ENCODE measurements around the gene INPP4B. TPM values are rescaled to one million over a fixed set of nuclear protein-coding genes. Genes with fewer than 3 reads are reported as not detected.

Gene INPP4B
- total RNA-seq, 1 experiment from 2014 or later, result 0.07 TPM

- no peak overlapping the region for H2BK5ac ChIP-seq (ENCODE audit: insufficient read length, low read length)
- H2BK15ac ChIP-seq (ENCODE audit: low read depth, low read length), result no peak overlapping the region
- H2BK12ac ChIP-seq (ENCODE audit: insufficient read length, low read depth, low read length), result no peak overlapping the region
- H4K91ac ChIP-seq (ENCODE audit: insufficient read length, low read depth, low read length), result no peak overlapping the region
- no peaks in the 10 kb centered on the region for H3K23me2 ChIP-seq (ENCODE audit: insufficient read length, low read depth, low read length, poor library complexity, severe bottlenecking)
- TF ChIP-seq, protein P1, sequence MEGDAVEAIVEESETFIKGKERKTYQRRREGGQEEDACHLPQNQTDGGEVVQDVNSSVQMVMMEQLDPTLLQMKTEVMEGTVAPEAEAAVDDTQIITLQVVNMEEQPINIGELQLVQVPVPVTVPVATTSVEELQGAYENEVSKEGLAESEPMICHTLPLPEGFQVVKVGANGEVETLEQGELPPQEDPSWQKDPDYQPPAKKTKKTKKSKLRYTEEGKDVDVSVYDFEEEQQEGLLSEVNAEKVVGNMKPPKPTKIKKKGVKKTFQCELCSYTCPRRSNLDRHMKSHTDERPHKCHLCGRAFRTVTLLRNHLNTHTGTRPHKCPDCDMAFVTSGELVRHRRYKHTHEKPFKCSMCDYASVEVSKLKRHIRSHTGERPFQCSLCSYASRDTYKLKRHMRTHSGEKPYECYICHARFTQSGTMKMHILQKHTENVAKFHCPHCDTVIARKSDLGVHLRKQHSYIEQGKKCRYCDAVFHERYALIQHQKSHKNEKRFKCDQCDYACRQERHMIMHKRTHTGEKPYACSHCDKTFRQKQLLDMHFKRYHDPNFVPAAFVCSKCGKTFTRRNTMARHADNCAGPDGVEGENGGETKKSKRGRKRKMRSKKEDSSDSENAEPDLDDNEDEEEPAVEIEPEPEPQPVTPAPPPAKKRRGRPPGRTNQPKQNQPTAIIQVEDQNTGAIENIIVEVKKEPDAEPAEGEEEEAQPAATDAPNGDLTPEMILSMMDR (conservative IDR thresholded peaks at IDR 0.05), result no peak
- no peak overlapping the region for H3K4ac ChIP-seq (ENCODE audit: low read depth, low read length)
- no peak overlapping the region for H3K4me2 ChIP-seq (ENCODE audit: insufficient read depth, insufficient read length, low read length)
- no peaks in the 10 kb centered on the region for H3K27me3 ChIP-seq (ENCODE audit: insufficient read depth, low read length)
- H3K18ac ChIP-seq (ENCODE audit: insufficient read length, low read depth, low read length), result no peak overlapping the region
- no peak overlapping the region for H2BK120ac ChIP-seq (ENCODE audit: low read depth, low read length, poor library complexity, severe bottlenecking)
- H3T11ph ChIP-seq (ENCODE audit: low read length), result no peak overlapping the region
- no peaks in the 10 kb centered on the region for H3K4me1 ChIP-seq (ENCODE audit: insufficient read depth, low read length)
- no peak overlapping the region for H3K27ac ChIP-seq (ENCODE audit: insufficient read length, low read depth, low read length)
- Mint-ChIP-seq H3K4me1 (no peaks in the 10 kb centered on the region), H3K27ac (no peak overlapping the region), H3K27me3 (ENCODE audit: low read depth) (no peaks in the 10 kb centered on the region), H3K4me3 (no peak overlapping the region), H3K36me3 (ENCODE audit: insufficient read depth in 1 of 3, low read depth in 3 of 3) (peaks cover 0 to 4% (median 0%) of the 10 kb centered on the region in 3 experiments; a peak in 1 of 7 replicates), H3K9me3 (peaks cover 0 to 7% of the 10 kb centered on the region in 2 experiments; a peak in 2 of 5 replicates)
- no peak overlapping the region for H3K23ac ChIP-seq (ENCODE audit: insufficient read length, low read depth, low read length)
- no CpG with 5 or more reads among the region's 1 CpG for WGBS (ENCODE audit: extremely low coverage, insufficient read length, low lambda C conversion rate)
- DNase-seq, result no peak
- H4K20me1 ChIP-seq (ENCODE audit: control insufficient read depth, insufficient read depth, insufficient read length), result no peaks in the 10 kb centered on the region
- no peaks in the 10 kb centered on the region for H3K79me1 ChIP-seq (ENCODE audit: insufficient read depth, low read depth, low read length, poor library complexity, severe bottlenecking)
- no peak overlapping the region for H2AK5ac ChIP-seq (ENCODE audit: insufficient read length, low read length)
- no peaks in the 10 kb centered on the region for H3K79me2 ChIP-seq (ENCODE audit: insufficient read depth, low read length)
- no peak overlapping the region for H3K56ac ChIP-seq (ENCODE audit: insufficient read length, low read depth, low read length)
- H4K5ac ChIP-seq (ENCODE audit: insufficient read length, low read depth, low read length), result no peak overlapping the region
- H3K9ac ChIP-seq (ENCODE audit: extremely low read depth, insufficient read length, low read length), result no peak overlapping the region
- no peak overlapping the region for H4K8ac ChIP-seq (replicated peaks; ENCODE audit: insufficient read length, low read depth, low read length)
- H2AFZ ChIP-seq (ENCODE audit: low read length), result no peak overlapping the region
- no peak overlapping the region for H2BK20ac ChIP-seq (ENCODE audit: low read depth, low read length, poor library complexity, severe bottlenecking)
- H3K14ac ChIP-seq (ENCODE audit: insufficient read depth, low read length), result no peak overlapping the region
- no peaks in the 10 kb centered on the region for H3K9me3 ChIP-seq (ENCODE audit: control insufficient read depth, low read depth, low read length)
These were observed 634.7 kb downstream of the INPP4B start for GRCh38 chr4:142211444-142211843.

Data from H9 (cell line).